PFSK-1 (cell line): ENCODE measurements around the gene MAML2.

Experiments
- FOXP2 ChIP-seq: optimal IDR thresholded peaks from 2 replicates; pipeline ENCODE3; 2011; ENCODE audit warnings: borderline replicate concordance, control low read depth, inconsistent platforms; ENCODE audit not compliant: insufficient read depth; ENCODE audit errors: extremely low read length, extremely low read depth
- POLR2AphosphoS5 ChIP-seq: IDR thresholded peaks from 2 replicates; pipeline ENCODE4 v1.6.1; 2012; ENCODE audit warnings: low read depth, mild to moderate bottlenecking, control low read depth, low read length, moderate library complexity
- REST ChIP-seq, 2 experiments: IDR thresholded peaks; 2 replicates each; pipeline versions ENCODE4 v1.6.1 to v1.8.0; 2011 to 2012; ENCODE audit warnings: low read depth in 2 of 2, low read length in 2 of 2, control low read depth in 1 of 2, inconsistent platforms in 1 of 2, mild to moderate bottlenecking in 1 of 2, moderate library complexity in 1 of 2; ENCODE audit not compliant: insufficient read depth in 1 of 2
- SIN3A ChIP-seq: IDR thresholded peaks from 2 replicates; pipeline ENCODE4 v1.6.1; 2012; ENCODE audit warnings: mild to moderate bottlenecking, low read length, moderate library complexity, borderline replicate concordance; ENCODE audit not compliant: insufficient read depth
- TAF1 ChIP-seq: IDR thresholded peaks from 2 replicates; pipeline ENCODE4 v1.6.1; 2012; ENCODE audit warnings: low read length, control low read depth, borderline replicate concordance; ENCODE audit not compliant: insufficient read depth

MAML2 gene

GRCh38 chr11:96333191-96333719 lies 9.7 kb downstream of the MAML2 start:
- TF ChIP-seq TAF1 (no peak), FOXP2 (no peak), SIN3A (no peak), POLR2AphosphoS5 (no peak), REST (IDR thresholded peaks at IDR 0.05; ENCODE audit: insufficient read depth in 1 of 2, low read depth in 2 of 2, low read length in 2 of 2) (no peak)

GRCh38 chr11:96332126-96332771 lies 10.7 kb downstream of the MAML2 start:
- TF ChIP-seq REST (IDR thresholded peaks at IDR 0.05; ENCODE audit: insufficient read depth in 1 of 2, low read depth in 2 of 2, low read length in 2 of 2) (no peak), POLR2AphosphoS5 (no peak)

GRCh38 chr11:96331699-96332116 lies 11.3 kb downstream of the MAML2 start:
- TF ChIP-seq FOXP2 (no peak), SIN3A (no peak), POLR2AphosphoS5 (no peak), TAF1 (no peak), REST (IDR thresholded peaks at IDR 0.05; ENCODE audit: insufficient read depth in 1 of 2, low read depth in 2 of 2, low read length in 2 of 2) (no peak)

GRCh38 chr11:96330511-96330859 lies 12.5 kb downstream of the MAML2 start:
- TF ChIP-seq FOXP2 (no peak), POLR2AphosphoS5 (no peak), REST (IDR thresholded peaks at IDR 0.05; ENCODE audit: insufficient read depth in 1 of 2, low read depth in 2 of 2, low read length in 2 of 2) (no peak), SIN3A (no peak), TAF1 (no peak)
